Pancreas (tissue), 10 donors: ENCODE data around the gene PPP3CA. TPM values are rescaled to one million over a fixed set of nuclear protein-coding genes. Genes with fewer than 3 reads are reported as not detected.
A peak's percentile ranks its signal among the peaks of the same experiment; 100 is the strongest.

Source experiments
- ATAC-seq, 4 donors: fragments of 200-7000 bp; cut with Tn5 transposase; one replicate each; pipeline versions ENCODE4 v1.8.0 to v1.9.1; 2020; ENCODE audit warnings: mild to moderate bottlenecking in 4 of 4, moderate library complexity in 4 of 4
- DNase-seq, 6 donors: peaks; one replicate each; pipeline ENCODE4 v3.0.0-alpha.2; 2020
- FAIRE-seq: peaks from 2 replicates; lab custom pipeline; 2012; peaks lifted over from hg19 to GRCh38; lab: Jason Lieb, UNC
- H3K27ac ChIP-seq, 4 donors: fragments of 200-600 bp; sonication (generic); 1 replicate in 3 of 4; 2 replicates in 1 of 4; pipeline versions ENCODE4 v1.5.0 to v1.8.0; 2020
- H3K27me3 ChIP-seq, 4 donors: fragments of 200-600 bp; one replicate each; pipeline ENCODE4 v1.8.0; 2021
- H3K36me3 ChIP-seq, 3 donors: fragments of 200-600 bp; sonication (generic) in 1 of 3; one replicate each; pipeline versions ENCODE4 v1.5.0 to v1.8.0; 2020 to 2021
- H3K4me1 ChIP-seq, 3 donors: fragments of 200-600 bp; one replicate each; pipeline ENCODE4 v1.8.0; 2021
- H3K4me3 ChIP-seq, 4 donors: fragments of 200-600 bp; sonication (generic) in 2 of 4; one replicate each; pipeline versions ENCODE4 v1.5.0 to v1.8.0; 2020 to 2021
- H3K9me3 ChIP-seq, 4 donors: fragments of 200-600 bp; one replicate each; pipeline ENCODE4 v1.8.0; 2021
- WGBS, 2 donors: extraction: QIAGEN DNeasy Blood & Tissue Kit; methylation state at CpG; one replicate each; pipeline ENCODE4 v1.1.7; 2013; 5-methylcytosine and 5-hydroxymethylcytosine counted together
- intact Hi-C, 3 donors: fragments of 100-400 bp; cut with DNase I; formaldehyde crosslinking; loops; one replicate each; pipeline versions ENCODE4 v1.11.1 to v1.14.2; 2022
- polyA plus RNA-seq, 2 donors: library from polyadenylated mRNA; stranded (reverse); fragments of 200-250 nt; gene quantifications; one replicate each; pipeline ENCODE4 v1.2.3, GENCODE V29; 2013
- total RNA-seq, 6 donors: library from RNA; stranded (reverse); fragmentation: NEBNext Ultra II Directional in 4 of 6; extraction: Animal tissue kit (Norgen Biotek cat#: 25700) in 4 of 6; gene quantifications; one replicate each; pipeline versions ENCODE4 v1.2.1 to v1.2.4, GENCODE V29; 2021 to 2023
- TF ChIP-seq, protein P1 (sequence below), 4 donors: fragments of 200-600 bp; sonication (generic) in 3 of 4; IDR thresholded peaks; one replicate each; pipeline versions ENCODE4 v1.5.0 to v1.8.0; 2021; ENCODE audit warnings: antibody characterized with exemption in 4 of 4
- donor health status: healthy with polysubstance abuse.
- donor health status: DM: no; HTN: no; CAD: no; lungs with moderate emphysema.
- donor health status: DM: no; HTN: no; CAD: no.
- donor health status: control.
- donor health status: control.
- donor health status: Bipolar disorder and iron deficiency.
- donor health status: DM: yes; HTN: yes; CAD: no.
- donor health status: DM: no; HTN: no; CAD: no.
- donor health status: DM: no; HTN: no; CAD: no.
- donor health status: DM: yes; HTN: yes; CAD: no.

PPP3CA gene
- total and polyA plus RNA-seq, 8 donors = 4.9 to 22.7 (median 10.3) TPM

DNA sequence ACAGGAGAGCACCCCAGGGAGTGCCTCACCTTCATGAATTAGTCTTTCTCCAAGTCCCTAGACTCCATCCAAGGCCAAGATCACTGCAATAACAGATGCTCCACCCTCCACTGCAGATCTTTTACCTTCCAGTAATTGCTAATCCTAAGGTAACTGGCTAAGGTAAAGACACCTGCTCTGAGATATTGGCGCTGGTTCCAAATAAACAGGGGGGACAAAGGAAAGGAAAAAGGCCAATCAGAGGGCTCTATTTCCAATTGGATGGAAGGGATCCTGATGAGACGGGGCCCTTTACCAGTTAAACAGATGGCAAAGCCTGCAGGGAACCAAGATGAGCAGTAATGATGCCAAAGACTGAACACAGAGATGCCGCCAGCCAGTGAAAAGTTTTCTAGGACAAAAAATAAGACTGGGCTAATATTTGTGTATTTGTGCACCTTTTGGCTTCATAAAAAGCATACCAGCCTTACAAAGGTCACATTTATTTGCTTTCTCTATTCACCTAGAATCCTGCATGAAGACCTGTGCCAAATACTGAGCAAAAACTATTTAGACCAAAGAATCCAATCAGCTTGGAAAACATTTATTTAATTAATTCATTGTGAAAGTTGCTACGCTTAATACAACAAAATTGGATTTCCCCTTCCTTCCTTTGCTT lies 148.5 kb downstream of the PPP3CA start:
- Histone ChIP-seq H3K4me3 (no peak overlapping the region), H3K27me3 (no peaks in the 10 kb centered on the region), H3K27ac (no peak overlapping the region), H3K36me3 (no peaks in the 10 kb centered on the region), H3K4me1 (peaks cover 18 to 27% (median 22%) of the 10 kb centered on the region in 3 donors), H3K9me3 (no peaks in the 10 kb centered on the region)
- no peak for FAIRE-seq
- no peak for DNase-seq
- 70 to 75% methylated on average over 4 of the region's 4 CpGs for WGBS, 2 donors
- intact Hi-C loops = no loop called here
- ATAC-seq = peak in 2 of 4 donors; percentile 10 to 26
- TF ChIP-seq, protein P1, sequence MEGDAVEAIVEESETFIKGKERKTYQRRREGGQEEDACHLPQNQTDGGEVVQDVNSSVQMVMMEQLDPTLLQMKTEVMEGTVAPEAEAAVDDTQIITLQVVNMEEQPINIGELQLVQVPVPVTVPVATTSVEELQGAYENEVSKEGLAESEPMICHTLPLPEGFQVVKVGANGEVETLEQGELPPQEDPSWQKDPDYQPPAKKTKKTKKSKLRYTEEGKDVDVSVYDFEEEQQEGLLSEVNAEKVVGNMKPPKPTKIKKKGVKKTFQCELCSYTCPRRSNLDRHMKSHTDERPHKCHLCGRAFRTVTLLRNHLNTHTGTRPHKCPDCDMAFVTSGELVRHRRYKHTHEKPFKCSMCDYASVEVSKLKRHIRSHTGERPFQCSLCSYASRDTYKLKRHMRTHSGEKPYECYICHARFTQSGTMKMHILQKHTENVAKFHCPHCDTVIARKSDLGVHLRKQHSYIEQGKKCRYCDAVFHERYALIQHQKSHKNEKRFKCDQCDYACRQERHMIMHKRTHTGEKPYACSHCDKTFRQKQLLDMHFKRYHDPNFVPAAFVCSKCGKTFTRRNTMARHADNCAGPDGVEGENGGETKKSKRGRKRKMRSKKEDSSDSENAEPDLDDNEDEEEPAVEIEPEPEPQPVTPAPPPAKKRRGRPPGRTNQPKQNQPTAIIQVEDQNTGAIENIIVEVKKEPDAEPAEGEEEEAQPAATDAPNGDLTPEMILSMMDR (IDR thresholded peaks at IDR 0.05) = no peak

DNA sequence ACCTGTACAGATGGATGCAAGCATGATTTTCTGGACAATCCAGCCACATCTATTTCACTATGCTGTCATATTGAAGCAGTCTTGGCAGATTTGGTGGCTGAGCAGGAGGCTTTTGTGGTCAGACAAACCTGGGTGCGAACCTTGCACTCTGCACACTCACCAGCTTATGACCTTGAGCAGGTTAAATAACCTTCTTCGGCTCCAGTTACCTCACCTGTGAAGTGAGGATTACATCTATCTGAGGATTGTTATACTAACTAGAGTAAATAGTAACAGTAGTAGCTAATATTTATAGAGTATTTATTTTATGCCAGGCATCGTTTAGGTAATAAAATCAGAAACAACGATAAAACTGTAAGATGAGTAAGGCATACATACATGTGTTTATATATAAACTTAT lies 150.0 kb downstream of the PPP3CA start:
- TF ChIP-seq, protein P1 (IDR thresholded peaks at IDR 0.05) = no peak
- H3K27ac ChIP-seq = no peak overlapping the region
- no peak overlapping the region for H3K4me3 ChIP-seq
- DNase-seq (peak in 1 of 6 donors; percentile 7), ATAC-seq (peak in 3 of 4 donors; percentile 37 to 66 (median 66)), FAIRE-seq (no peak)
- intact Hi-C loops = no loop called here
- no peaks in the 10 kb centered on the region for H3K36me3 ChIP-seq
- H3K4me1 ChIP-seq = peaks cover 18 to 30% (median 22%) of the 10 kb centered on the region in 3 donors
- H3K9me3 ChIP-seq = no peaks in the 10 kb centered on the region
- no peaks in the 10 kb centered on the region for H3K27me3 ChIP-seq
- WGBS, 2 donors = 22 to 24% methylated on average over 4 of the region's 4 CpGs

DNA sequence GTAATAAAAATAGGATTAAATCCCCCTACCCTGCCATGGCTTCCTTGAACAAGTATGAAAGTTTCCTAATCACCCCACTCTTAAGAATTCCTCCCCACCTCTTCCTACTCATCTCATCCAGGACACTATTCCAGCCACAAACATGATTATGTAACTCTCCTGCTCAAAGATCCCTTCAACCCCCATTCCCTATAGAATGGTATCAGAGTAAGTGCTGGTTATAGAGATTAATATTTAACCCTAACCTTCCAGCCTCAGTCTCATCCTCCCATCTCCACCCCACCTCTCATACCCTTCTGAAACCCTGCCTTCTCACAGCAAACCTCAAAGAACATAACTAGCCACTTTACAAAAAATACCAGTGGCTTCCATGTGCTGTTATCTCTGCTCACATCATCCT lies 155.1 kb downstream of the PPP3CA start:
- Histone ChIP-seq H3K9me3 (no peaks in the 10 kb centered on the region), H3K4me1 (peaks cover 2 to 25% (median 24%) of the 10 kb centered on the region in 3 donors), H3K27ac (peak overlapping the region in 2 of 4 donors; percentile 19 to 55), H3K27me3 (no peaks in the 10 kb centered on the region), H3K4me3 (no peak overlapping the region), H3K36me3 (no peaks in the 10 kb centered on the region)
- DNase-seq = no peak
- TF ChIP-seq, protein P1 (IDR thresholded peaks at IDR 0.05) = no peak
- FAIRE-seq = no peak
- ATAC-seq = no peak
- intact Hi-C loops = no loop called here

DNA sequence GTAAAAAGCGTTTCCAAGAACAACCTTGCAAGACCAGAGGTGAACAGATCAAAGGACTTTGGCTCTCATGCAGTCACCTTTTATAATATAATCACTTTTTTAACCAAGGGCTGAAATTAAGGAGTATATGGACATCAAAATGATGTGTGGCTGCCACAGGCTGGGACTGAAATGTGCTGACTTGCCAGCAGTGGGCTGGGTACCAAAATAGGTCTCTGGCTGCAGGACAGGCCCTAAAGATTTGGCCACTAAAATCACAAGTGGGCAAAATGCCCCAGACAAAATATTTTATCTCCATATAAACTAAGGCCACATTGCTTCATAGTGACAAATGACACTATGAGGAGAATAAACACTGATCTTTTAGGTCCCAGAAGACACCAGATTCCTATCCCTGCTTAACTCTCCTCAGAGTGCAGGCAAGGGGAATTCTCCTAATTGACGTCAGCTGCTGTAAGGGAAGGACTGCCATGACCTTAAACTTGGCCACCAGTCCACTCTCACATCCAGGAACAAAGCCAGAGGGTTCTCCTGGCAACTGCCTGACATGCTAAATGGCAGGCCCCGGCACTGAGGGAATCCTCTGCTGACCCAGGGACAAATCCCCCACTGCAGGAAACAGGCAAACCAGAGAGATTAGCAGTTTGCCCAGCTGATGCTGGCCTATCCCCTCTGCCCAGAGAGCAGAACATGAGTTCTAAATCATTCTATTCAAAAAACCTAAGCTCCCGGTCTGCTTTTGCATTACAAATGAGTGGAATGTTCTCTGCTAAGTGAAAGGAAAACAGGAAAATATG lies 155.8 kb downstream of the PPP3CA start:
- 25 to 27% methylated on average over 4 of the region's 4 CpGs for WGBS, 2 donors
- H3K36me3 ChIP-seq = no peaks in the 10 kb centered on the region
- no peak overlapping the region for H3K4me3 ChIP-seq
- intact Hi-C loops = no loop called here
- H3K27ac ChIP-seq = peak overlapping the region in 2 of 4 donors; percentile 19 to 55
- peak; percentile 97 to 99 (median 98) for ATAC-seq
- peak; percentile 44 to 87 (median 72) for DNase-seq
- TF ChIP-seq, protein P1 (IDR thresholded peaks at IDR 0.05) = no peak
- no peaks in the 10 kb centered on the region for H3K27me3 ChIP-seq
- H3K9me3 ChIP-seq = no peaks in the 10 kb centered on the region
- peak; percentile 73 for FAIRE-seq
- H3K4me1 ChIP-seq = peaks cover 0 to 22% (median 21%) of the 10 kb centered on the region in 3 donors
